Right cardiac atrium (tissue), 5 donors: ENCODE data around the gene CCDC82. TPM values are rescaled to one million over a fixed set of nuclear protein-coding genes. Genes with fewer than 3 reads are reported as not detected.

ENCODE experiments used
- ATAC-seq, 2 donors: fragments of 200-7000 bp; cut with Tn5 transposase; one replicate each; pipeline versions ENCODE4 v1.8.0 to v1.9.1; 2020; ENCODE audit warnings: moderate library complexity in 2 of 2, mild to moderate bottlenecking in 1 of 2
- DNase-seq, 3 donors: peaks; one replicate each; pipeline ENCODE4 v3.0.0-alpha.2; 2020
- H3K27ac ChIP-seq: one replicate; pipeline ENCODE4 v1.5.1; 2013; ENCODE audit warnings: mild to moderate bottlenecking, low read length, control low read depth, moderate library complexity
- H3K27me3 ChIP-seq: one replicate; pipeline ENCODE4 v1.6.1; 2013; ENCODE audit not compliant: control insufficient read depth, insufficient read depth
- H3K4me1 ChIP-seq: one replicate; pipeline ENCODE4 v1.6.1; 2013; ENCODE audit warnings: low read length; ENCODE audit not compliant: control insufficient read depth, insufficient read depth
- H3K4me3 ChIP-seq: one replicate; pipeline ENCODE4 v1.5.1; 2013; ENCODE audit warnings: low read length, control low read depth
- H3K9me3 ChIP-seq: one replicate; pipeline ENCODE4 v1.6.1; 2013; ENCODE audit warnings: low read length; ENCODE audit not compliant: control insufficient read depth
- WGBS: extraction: QIAGEN DNeasy Blood & Tissue Kit; methylation state at CpG from one replicate; pipeline ENCODE4 v1.1.7; 2013; 5-methylcytosine and 5-hydroxymethylcytosine counted together
- intact Hi-C, 4 donors: fragments of 100-400 bp; cut with DNase I; formaldehyde crosslinking; loops; one replicate each; pipeline versions ENCODE4 v1.11.0 to v1.14.0; 2022 to 2023
- microRNA-seq, 2 donors: library from miRNA; unstranded; fragments of <30 nt; microRNA quantifications; one replicate each; pipeline ENCODE4 v1.2.0, GENCODE V29; 2020 to 2021
- polyA plus RNA-seq: library from polyadenylated mRNA; stranded (reverse); fragments of 200-250 nt; gene quantifications from one replicate; pipeline ENCODE4 v1.2.3, GENCODE V29; 2013
- total RNA-seq, 4 donors: library from RNA; stranded (reverse); fragmentation: NEBNext Ultra II Directional; extraction: Animal tissue kit (Norgen Biotek cat#: 25700); gene quantifications; one replicate each; pipeline ENCODE4 v1.2.1, GENCODE V29; 2021
- donor health status: healthy with polysubstance abuse.
- donor health status: DM: no; HTN: yes; CAD: no.
- donor health status: DM: no; HTN: no; CAD: no.
- donor health status: DM: no; HTN: yes; CAD: no; lungs with severe emphysema.
- donor health status: DM: yes; HTN: yes; CAD: no.

The CCDC82 gene
- total and polyA plus RNA-seq, 5 donors: 17.2 to 23.1 (median 18.7) TPM

DNA sequence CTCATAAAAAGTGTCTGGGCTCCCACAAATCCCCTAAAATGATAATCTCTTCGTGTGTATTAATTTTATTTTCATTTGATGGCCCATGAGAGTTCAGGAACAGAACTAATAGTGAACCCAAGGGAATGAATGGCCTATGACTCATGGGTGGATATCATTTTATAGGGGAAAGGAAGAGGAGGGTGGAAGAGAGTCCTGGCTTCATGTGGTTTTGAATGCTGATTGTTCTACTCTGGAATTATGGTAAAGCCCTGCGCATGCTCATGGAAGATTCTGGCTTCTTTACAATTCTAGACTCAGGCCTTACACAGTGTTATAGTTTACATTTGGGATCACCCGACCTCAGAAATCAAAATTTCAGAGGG is 82.0 kb downstream of the CCDC82 start:
- intact Hi-C loops: no loop called here
- DNase-seq: no peak
- WGBS: 33% methylated on average over 3 of the region's 3 CpGs
- Histone ChIP-seq H3K27ac (peak overlapping the region; percentile 100), H3K27me3 (no peaks in the 10 kb centered on the region), H3K9me3 (no peaks in the 10 kb centered on the region), H3K4me1 (peaks cover 14% of the 10 kb centered on the region), H3K4me3 (peak overlapping the region; percentile 52)
- ATAC-seq: peak in 1 of 2 donors; percentile 68

DNA sequence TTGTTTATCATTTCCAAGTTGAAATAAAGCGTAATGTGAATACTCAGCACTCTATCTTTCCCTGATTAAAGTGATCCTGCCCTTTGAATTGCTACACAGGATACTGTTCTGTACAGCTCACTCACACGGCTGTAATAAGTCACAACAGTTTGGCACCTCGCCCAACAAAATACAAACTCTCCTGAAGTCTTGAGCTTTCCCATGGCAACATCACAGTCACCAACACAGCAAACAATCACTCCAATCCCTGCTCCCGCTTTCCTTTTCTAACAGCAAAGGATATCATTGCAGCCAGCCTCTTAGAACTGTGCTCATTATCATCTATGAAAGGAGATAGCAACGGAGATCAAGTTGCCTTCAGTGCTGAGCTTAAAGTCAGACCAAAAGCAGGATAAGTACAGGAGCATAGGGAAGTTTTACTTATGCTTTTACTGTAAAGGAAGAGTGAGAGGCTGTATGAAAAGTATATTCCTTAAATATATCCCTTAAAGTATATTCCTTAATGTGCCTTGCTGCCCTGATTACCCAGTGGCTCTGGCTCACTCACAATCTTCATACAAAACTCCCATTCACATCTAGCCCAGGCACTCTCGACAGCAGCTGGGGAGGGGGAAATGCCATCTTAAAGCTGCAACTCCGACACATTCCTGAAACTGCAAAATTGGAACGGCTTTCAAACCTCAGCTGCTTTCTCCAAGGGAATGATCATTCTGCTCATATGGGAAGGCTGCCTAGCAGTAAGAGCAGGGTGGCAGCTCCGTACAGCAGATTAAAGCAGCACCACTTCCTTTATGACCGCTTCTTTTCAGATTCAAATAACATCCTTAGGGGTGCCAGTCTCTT is 82.6 kb downstream of the CCDC82 start:
- H3K27me3 ChIP-seq: no peaks in the 10 kb centered on the region
- WGBS: 6% methylated on average over 10 of the region's 10 CpGs
- no peaks in the 10 kb centered on the region for H3K9me3 ChIP-seq
- peaks cover 17% of the 10 kb centered on the region for H3K4me1 ChIP-seq
- intact Hi-C loops: no loop called here
- ATAC-seq (peak; percentile 96 to 97), DNase-seq (peak; percentile 74 to 88 (median 88))
- peak overlapping the region; percentile 52 for H3K4me3 ChIP-seq
- peak overlapping the region; percentile 100 for H3K27ac ChIP-seq

DNA sequence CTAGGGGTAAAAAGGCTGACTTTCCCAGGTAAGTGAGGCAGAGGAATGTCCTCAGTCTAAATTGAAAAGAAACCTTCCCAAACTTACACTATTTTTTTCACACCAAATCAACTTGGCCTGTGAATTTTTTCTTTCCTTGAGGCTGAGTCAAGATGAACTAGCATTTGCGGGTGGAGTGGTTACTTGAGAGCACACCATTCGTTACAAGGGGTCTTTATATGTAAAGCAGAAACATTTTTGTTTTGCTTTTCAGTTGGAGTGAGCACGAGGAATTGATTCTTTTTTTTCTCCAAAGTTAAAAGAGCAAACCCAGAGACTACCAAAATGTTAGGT is 83.1 kb downstream of the CCDC82 start:
- H3K4me1 ChIP-seq: peaks cover 17% of the 10 kb centered on the region
- intact Hi-C loops: no loop called here

DNA sequence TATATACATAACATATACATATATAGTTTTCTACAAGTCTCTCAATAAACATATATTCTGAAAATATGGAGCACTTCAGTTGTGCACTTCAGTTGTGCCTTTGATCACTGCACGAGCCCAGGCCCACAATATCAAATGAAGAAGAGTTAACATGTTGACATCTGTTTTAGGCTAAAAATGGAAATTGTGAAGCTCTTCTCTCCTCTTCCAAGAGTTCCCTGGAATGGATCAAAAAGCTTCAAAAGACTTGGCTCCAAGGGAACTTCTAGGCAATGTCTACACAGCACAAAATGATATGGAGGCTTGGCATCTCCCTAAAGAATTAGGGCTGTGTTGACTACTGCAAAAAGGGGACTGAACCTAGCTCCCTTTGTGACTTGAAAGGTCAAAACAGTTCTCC is 83.6 kb downstream of the CCDC82 start:
- H3K4me3 ChIP-seq: no peak overlapping the region
- H3K4me1 ChIP-seq: peaks cover 15% of the 10 kb centered on the region
- no peaks in the 10 kb centered on the region for H3K27me3 ChIP-seq
- DNase-seq (no peak), ATAC-seq (no peak)
- H3K9me3 ChIP-seq: no peaks in the 10 kb centered on the region
- intact Hi-C loops: no loop called here
- peak overlapping the region; percentile 78 for H3K27ac ChIP-seq
- WGBS: 54% methylated on average over 1 of the region's 1 CpG

More for the DNA sequence above, 83.1 kb downstream of the CCDC82 start:
- ATAC-seq (no peak), DNase-seq (no peak)
- Histone ChIP-seq H3K27me3 (no peaks in the 10 kb centered on the region), H3K4me3 (peak overlapping the region; percentile 52), H3K27ac (peak overlapping the region; percentile 78), H3K9me3 (no peaks in the 10 kb centered on the region)
- WGBS: 6% methylated on average over 3 of the region's 3 CpGs

DNA sequence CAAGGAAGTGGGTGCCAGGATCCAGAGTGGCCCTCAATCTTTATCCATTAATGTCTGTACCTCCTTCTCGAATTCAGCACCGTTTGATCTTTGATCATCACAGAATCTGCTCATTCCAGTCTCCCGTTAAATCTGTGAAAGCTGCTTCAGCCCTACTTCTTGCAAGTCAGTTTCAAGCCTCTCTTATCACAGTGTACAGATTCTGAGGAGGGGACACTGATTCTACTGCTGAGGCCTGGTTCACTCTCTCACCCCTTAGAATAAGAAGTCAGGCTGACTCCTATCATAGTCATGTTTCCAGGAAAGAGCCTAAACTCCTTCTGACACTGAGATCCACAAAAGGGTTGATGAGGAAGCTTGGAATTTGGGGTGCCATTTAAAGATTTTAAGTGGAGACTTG is 85.7 kb downstream of the CCDC82 start:
- Histone ChIP-seq H3K27me3 (no peaks in the 10 kb centered on the region), H3K4me1 (peaks cover 19% of the 10 kb centered on the region), H3K4me3 (no peak overlapping the region), H3K9me3 (no peaks in the 10 kb centered on the region), H3K27ac (peak overlapping the region; percentile 49)
- DNase-seq (no peak), ATAC-seq (no peak)
- WGBS: 49% methylated on average over 3 of the region's 3 CpGs
- intact Hi-C loops: loop anchor here in 1 of 4 donors (5.0 kb wide), 1 partner anchor 38 kb away; the partner anchor contains the start of gene MAML2

DNA sequence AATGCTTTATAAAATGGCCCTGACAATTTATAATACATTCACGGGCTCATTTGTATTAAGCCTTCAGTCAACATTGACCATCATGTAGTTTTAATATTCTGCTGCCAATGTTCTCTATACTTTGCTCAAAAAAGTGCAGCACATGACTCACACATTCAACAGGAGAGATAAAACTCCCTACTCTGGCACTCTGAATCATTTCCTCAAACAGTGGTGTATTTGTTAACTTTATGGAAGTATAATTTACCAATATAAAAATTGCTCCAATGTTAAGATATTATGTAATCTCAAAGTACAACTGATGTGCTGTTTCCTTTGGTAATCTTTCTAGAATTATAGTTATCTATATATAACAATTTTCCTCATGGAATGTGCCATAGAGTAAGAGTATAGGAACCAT is 86.6 kb downstream of the CCDC82 start:
- Histone ChIP-seq H3K27ac (no peak overlapping the region), H3K9me3 (no peaks in the 10 kb centered on the region), H3K4me1 (peaks cover 19% of the 10 kb centered on the region), H3K4me3 (no peak overlapping the region), H3K27me3 (no peaks in the 10 kb centered on the region)
- ATAC-seq (peak; percentile 48 to 59), DNase-seq (no peak)
- WGBS: 35% methylated on average over 1 of the region's 1 CpG
- intact Hi-C loops: loop anchor here in 1 of 4 donors (5.0 kb wide), 1 partner anchor 39 kb away; the partner anchor contains the start of gene MAML2

Small RNAs within 50 kb of the gene (microRNA-seq; reads per million reads assigned to microRNA genes)
- 0 reads per million in 2 donors for gene MIR1260B

Other genes with a start within 250 kb of the CCDC82 start
- gene MAML2, start 46.7 kb downstream of the CCDC82 start, total RNA-seq: 1 to 10 TPM; 7.0 to 9.9 (median 7.9) TPM
- gene MAML2, start 46.7 kb downstream of the CCDC82 start, polyA plus RNA-seq: 2.7 TPM
- gene JRKL, start 101 bp upstream of the CCDC82 start, total RNA-seq: 1 to 10 TPM; 6.8 to 8.5 (median 7.6) TPM
- gene JRKL, start 101 bp upstream of the CCDC82 start, polyA plus RNA-seq: 4.4 TPM